ENCODE data around the gene ZNF791. TPM values are rescaled to one million over a fixed set of nuclear protein-coding genes. Genes with fewer than 3 reads are reported as not detected.
"Not testable (repeated sequence)": the region's sequence is repeated elsewhere in the genome, so short reads cannot be mapped to it uniquely, and the experiment has no call there.

The ZNF791 gene
- total and polyA plus RNA-seq, 8 donors = 18.0 to 23.8 (median 21.9) TPM

DNA sequence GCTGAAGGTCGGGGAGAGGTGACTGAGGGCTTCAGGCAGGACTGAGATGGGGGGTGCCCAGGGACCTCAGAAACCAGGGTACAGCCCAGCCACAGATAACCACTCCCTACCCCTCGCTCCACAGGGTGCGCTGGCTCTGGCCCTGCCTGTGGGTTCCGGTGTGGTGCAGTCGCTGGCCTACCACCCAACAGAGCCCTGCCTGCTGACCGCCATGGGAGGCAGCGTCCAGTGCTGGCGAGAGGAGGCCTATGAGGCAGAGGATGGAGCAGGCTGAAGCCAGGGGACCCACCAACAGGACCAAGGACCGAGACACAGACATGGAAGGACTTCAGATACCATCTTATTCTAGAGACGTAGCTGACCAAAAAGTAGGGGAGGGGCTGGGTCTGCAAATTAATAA lies 64.7 kb downstream of the ZNF791 start:
- TF ChIP-seq, protein P1, sequence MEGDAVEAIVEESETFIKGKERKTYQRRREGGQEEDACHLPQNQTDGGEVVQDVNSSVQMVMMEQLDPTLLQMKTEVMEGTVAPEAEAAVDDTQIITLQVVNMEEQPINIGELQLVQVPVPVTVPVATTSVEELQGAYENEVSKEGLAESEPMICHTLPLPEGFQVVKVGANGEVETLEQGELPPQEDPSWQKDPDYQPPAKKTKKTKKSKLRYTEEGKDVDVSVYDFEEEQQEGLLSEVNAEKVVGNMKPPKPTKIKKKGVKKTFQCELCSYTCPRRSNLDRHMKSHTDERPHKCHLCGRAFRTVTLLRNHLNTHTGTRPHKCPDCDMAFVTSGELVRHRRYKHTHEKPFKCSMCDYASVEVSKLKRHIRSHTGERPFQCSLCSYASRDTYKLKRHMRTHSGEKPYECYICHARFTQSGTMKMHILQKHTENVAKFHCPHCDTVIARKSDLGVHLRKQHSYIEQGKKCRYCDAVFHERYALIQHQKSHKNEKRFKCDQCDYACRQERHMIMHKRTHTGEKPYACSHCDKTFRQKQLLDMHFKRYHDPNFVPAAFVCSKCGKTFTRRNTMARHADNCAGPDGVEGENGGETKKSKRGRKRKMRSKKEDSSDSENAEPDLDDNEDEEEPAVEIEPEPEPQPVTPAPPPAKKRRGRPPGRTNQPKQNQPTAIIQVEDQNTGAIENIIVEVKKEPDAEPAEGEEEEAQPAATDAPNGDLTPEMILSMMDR (IDR thresholded peaks at IDR 0.05) = no peak
- no peak overlapping the region for H3K27ac ChIP-seq
- intact Hi-C loops (cut with DNase I) = loop anchor here in 1 of 2 donors (10.0 kb wide), 1 partner anchor 111 kb away; no protein-coding TSS in a partner anchor
- peaks cover 3 to 83% of the 10 kb centered on the region in 2 donors for H3K36me3 ChIP-seq
- no peaks in the 10 kb centered on the region for H3K9me3 ChIP-seq
- no peak for DNase-seq
- H3K27me3 ChIP-seq = no peaks in the 10 kb centered on the region
- H3K4me3 ChIP-seq = no peak overlapping the region
- ATAC-seq = no peak
- H3K4me1 ChIP-seq = peaks cover 2 to 25% of the 10 kb centered on the region in 2 donors

DNA sequence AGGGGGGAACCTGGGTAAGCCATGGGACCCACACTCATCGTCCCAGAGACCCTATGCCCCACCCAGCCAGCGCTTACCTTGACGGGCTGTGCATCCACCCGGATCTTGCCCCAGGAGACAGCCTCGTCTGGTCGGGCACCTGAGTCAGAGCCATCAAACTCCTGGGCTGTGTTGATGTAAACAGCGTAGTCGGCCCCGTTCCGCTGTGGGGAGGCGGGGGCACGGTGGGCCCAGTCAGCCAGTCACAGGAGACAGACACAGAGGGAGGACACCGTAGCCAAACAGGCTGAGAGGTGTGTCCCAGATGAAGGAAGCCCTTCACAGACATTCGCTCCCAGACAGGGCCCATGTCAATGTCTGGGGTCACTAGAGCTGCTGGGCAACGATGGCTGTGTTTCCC lies 65.2 kb downstream of the ZNF791 start:
- Histone ChIP-seq H3K27me3 (no peaks in the 10 kb centered on the region), H3K4me3 (no peak overlapping the region), H3K9me3 (no peaks in the 10 kb centered on the region), H3K36me3 (peaks cover 3 to 83% of the 10 kb centered on the region in 2 donors), H3K4me1 (peaks cover 0 to 25% of the 10 kb centered on the region in 2 donors), H3K27ac (no peak overlapping the region)
- TF ChIP-seq, protein P1 (IDR thresholded peaks at IDR 0.05) = no peak
- intact Hi-C loops (cut with DNase I) = loop anchor here in 1 of 2 donors (10.0 kb wide), 1 partner anchor 111 kb away; no protein-coding TSS in a partner anchor
- ATAC-seq (no peak), DNase-seq (no peak)

DNA sequence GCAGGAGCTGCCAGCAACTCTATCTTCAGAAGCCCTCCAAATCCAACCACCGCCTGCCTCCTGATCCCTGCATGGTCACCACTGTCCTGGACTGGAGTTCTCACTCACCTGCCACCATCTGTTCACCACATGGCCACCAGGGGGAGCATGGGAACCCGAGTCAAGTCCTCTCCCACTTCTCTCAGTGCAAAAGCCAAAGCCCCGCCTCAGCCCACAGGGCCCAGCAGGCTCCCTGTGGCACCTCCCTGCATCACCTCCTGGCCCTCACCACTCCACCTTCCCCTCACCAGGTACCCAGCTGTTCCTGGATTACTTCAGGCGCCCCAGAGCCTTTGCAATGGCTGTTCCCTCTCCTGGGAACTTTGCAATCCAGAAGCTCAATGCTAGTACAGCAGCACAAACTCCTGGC lies 65.7 kb downstream of the ZNF791 start:
- ATAC-seq = peak; percentile 69

DNA sequence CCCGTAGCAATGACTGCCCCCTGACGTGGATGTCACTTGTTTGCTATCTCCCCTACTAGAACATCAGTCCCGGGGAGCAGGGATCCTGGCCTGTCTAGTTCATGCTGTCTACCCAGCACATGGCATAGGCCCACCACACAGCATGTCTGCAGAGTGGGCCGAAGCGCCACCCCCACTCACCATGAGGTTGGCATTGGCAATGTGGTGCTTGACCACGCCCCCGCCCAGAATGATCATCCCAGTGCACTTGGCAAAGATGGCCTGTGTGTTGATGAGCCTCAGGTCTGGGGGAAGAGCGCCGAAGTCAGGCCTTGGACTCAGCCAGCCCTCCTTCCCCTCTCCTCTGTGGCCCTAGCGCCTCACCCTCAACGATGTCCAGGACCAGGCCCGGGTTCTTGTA lies 66.2 kb downstream of the ZNF791 start:
- H3K36me3 ChIP-seq = peaks cover 3 to 79% of the 10 kb centered on the region in 2 donors
- TF ChIP-seq, protein P1 (IDR thresholded peaks at IDR 0.05) = no peak

More for the DNA sequence above, 65.7 kb downstream of the ZNF791 start:
- TF ChIP-seq, protein P1 (IDR thresholded peaks at IDR 0.05) = peak; percentile 76 to 91
- H3K27ac ChIP-seq = no peak overlapping the region
- intact Hi-C loops (cut with DNase I) = loop anchor here in 1 of 2 donors (10.0 kb wide), 1 partner anchor 112 kb away; no protein-coding TSS in a partner anchor
- H3K27me3 ChIP-seq = no peaks in the 10 kb centered on the region
- H3K36me3 ChIP-seq = peaks cover 3 to 83% of the 10 kb centered on the region in 2 donors
- no peaks in the 10 kb centered on the region for H3K9me3 ChIP-seq
- H3K4me1 ChIP-seq = peaks cover 0 to 24% of the 10 kb centered on the region in 2 donors
- H3K4me3 ChIP-seq = no peak overlapping the region
- peak; percentile 52 to 94 (median 79) for DNase-seq

DNA sequence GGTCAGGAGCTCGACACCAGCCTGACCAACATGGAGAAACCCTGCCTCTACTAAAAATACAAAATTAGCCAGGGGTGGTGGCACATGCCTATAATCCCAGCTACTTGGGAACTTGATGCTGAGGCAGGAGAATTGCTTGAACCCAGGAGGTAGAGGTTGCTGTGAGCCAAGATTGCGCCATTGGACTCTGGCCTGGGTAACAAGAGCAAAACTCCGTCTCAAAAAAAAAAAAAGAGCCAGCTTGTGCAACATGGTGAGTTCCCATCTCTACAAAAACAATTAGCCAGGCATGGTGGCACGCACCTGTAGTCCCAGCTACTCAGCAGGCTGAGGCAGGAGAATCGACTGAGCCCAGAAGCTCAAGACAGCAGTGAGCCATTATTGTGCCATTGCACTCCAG lies 67.3 kb downstream of the ZNF791 start:
- ATAC-seq, H3K4me3 ChIP-seq, DNase-seq, H3K27me3 ChIP-seq, H3K9me3 ChIP-seq, H3K27ac ChIP-seq: not testable (repeated sequence)
- intact Hi-C loops (cut with DNase I) = loop anchor here in 1 of 2 donors (10.0 kb wide), 1 partner anchor 113 kb away; no protein-coding TSS in a partner anchor
- Histone ChIP-seq H3K4me1 (peaks cover 0 to 21% of the 10 kb centered on the region in 2 donors), H3K36me3 (peaks cover 3 to 70% of the 10 kb centered on the region in 2 donors)

More for the DNA sequence above, 66.2 kb downstream of the ZNF791 start:
- DNase-seq (no peak), ATAC-seq (no peak)
- Histone ChIP-seq H3K4me1 (peaks cover 0 to 20% of the 10 kb centered on the region in 2 donors), H3K27me3 (no peaks in the 10 kb centered on the region), H3K4me3 (no peak overlapping the region), H3K9me3 (no peaks in the 10 kb centered on the region), H3K27ac (no peak overlapping the region)
- intact Hi-C loops (cut with DNase I) = loop anchor here in 1 of 2 donors (10.0 kb wide), 1 partner anchor 112 kb away; no protein-coding TSS in a partner anchor
